Endothelial cell of umbilical vein (primary cell): ENCODE measurements around the gene EEIG1. TPM values are rescaled to one million over a fixed set of nuclear protein-coding genes. Genes with fewer than 3 reads are reported as not detected.
"Not testable (repeated sequence)": the region's sequence is repeated elsewhere in the genome, so short reads cannot be mapped to it uniquely, and the experiment has no call there.

Source experiments
- BruUV-seq: library from RNA; stranded (reverse); fragments of 400-500 nt; replicated peaks from 2 replicates; lab custom pipeline; 2021; lab: Mats Ljungman, UMichigan
- CTCF ChIA-PET: fragments of 300-600, 350-600 bp; sonication (Branson Sonifier 250); formaldehyde crosslinking; loops from one replicate; lab custom pipeline; 2021; ENCODE audit warnings: antibody characterized with exemption, inconsistent platforms; lab: Charles Lee
- POLR2A ChIA-PET: fragments of 300-600, 350-600 bp; sonication (Branson Sonifier 250); formaldehyde crosslinking; loops from one replicate; lab custom pipeline; 2021; ENCODE audit warnings: antibody characterized with exemption, inconsistent platforms; lab: Charles Lee
- DNase-seq: peaks from one replicate; pipeline ENCODE4 v3.0.0-alpha.2; 2011; ENCODE audit warnings: low read depth, low spot score
- FAIRE-seq: peaks from 2 replicates; lab custom pipeline; 2011; peaks lifted over from hg19 to GRCh38; lab: Jason Lieb, UNC
- H2AFZ ChIP-seq: 2 replicates; pipeline ENCODE4 v1.6.0; 2012; ENCODE audit warnings: low read depth, low read length, control low read depth, inconsistent platforms
- H3K27ac ChIP-seq: 2 replicates; pipeline ENCODE4 v1.5.1; 2011; ENCODE audit warnings: low read depth, mild to moderate bottlenecking, control low read depth, low read length, moderate library complexity; ENCODE audit not compliant: insufficient read depth
- H3K27me3 ChIP-seq, 2 experiments: 2 replicates each; pipeline versions ENCODE4 v1.6.0 to v1.6.1; 2011; ENCODE audit warnings: low read length in 2 of 2, mixed read lengths in 1 of 2; ENCODE audit not compliant: control insufficient read depth in 2 of 2, insufficient read depth in 2 of 2
- H3K36me3 ChIP-seq, 2 experiments: 2 replicates in 1 of 2; 3 replicates in 1 of 2; pipeline ENCODE4 v1.5.1; 2011; ENCODE audit warnings: low read length in 2 of 2, mild to moderate bottlenecking in 1 of 2, moderate library complexity in 1 of 2; ENCODE audit not compliant: control insufficient read depth in 2 of 2, insufficient read depth in 2 of 2; ENCODE audit errors: extremely low read depth in 1 of 2
- H3K4me1 ChIP-seq: 3 replicates; pipeline ENCODE4 v1.5.1; 2011; ENCODE audit warnings: mild to moderate bottlenecking, low read length; ENCODE audit not compliant: control insufficient read depth, insufficient read depth; ENCODE audit errors: extremely low read depth
- H3K4me2 ChIP-seq: 2 replicates; pipeline ENCODE4 v1.6.1; 2011; ENCODE audit warnings: low read length, control low read depth, mixed read lengths; ENCODE audit not compliant: insufficient read depth
- H3K4me3 ChIP-seq, 3 experiments: fragments of 200-600 bp in 1 of 3; sonication (generic), shearing (Covaris generic) in 1 of 3; replicated peaks in 1 of 3; 2 replicates each; pipeline ENCODE4 v1.5.1; 2011 to 2016; ENCODE audit warnings: control low read depth in 3 of 3, low read length in 3 of 3, mild to moderate bottlenecking in 2 of 3, inconsistent platforms in 1 of 3, low read depth in 1 of 3, moderate library complexity in 1 of 3; ENCODE audit not compliant: insufficient read depth in 1 of 3
- H3K79me2 ChIP-seq: 2 replicates; pipeline ENCODE4 v1.6.0; 2012; ENCODE audit warnings: low read length, inconsistent platforms; ENCODE audit not compliant: control insufficient read depth, insufficient read depth
- H3K9ac ChIP-seq: replicated peaks from 2 replicates; pipeline ENCODE3; 2011; ENCODE audit warnings: low read length, control low read depth; ENCODE audit not compliant: insufficient read depth; ENCODE audit errors: extremely low read depth
- H3K9me1 ChIP-seq: replicated peaks from 3 replicates; pipeline ENCODE4 v1.6.0; 2011; ENCODE audit warnings: mild to moderate bottlenecking, low read length; ENCODE audit not compliant: control insufficient read depth, insufficient read depth; ENCODE audit errors: extremely low read depth
- H3K9me3 ChIP-seq: replicated peaks from 2 replicates; pipeline ENCODE4 v1.5.1; 2012; ENCODE audit warnings: low read length, inconsistent platforms; ENCODE audit not compliant: control insufficient read depth, insufficient read depth
- H4K20me1 ChIP-seq: replicated peaks from 2 replicates; pipeline ENCODE3; 2011; ENCODE audit warnings: mild to moderate bottlenecking, low read length; ENCODE audit not compliant: control insufficient read depth, insufficient read depth; ENCODE audit errors: extremely low read depth
- POLR2A ChIP-seq: IDR thresholded peaks from 2 replicates; pipeline ENCODE4 v1.6.1; 2012; ENCODE audit warnings: low read depth, mild to moderate bottlenecking, control low read depth, low read length
- POLR2AphosphoS5 ChIP-seq: IDR thresholded peaks from 2 replicates; pipeline ENCODE4 v1.6.1; 2012; ENCODE audit warnings: low read depth, mild to moderate bottlenecking, control low read depth, low read length, moderate library complexity; ENCODE audit not compliant: insufficient read depth
- dilution Hi-C: fragments of 300-500 bp; cut with MboI; formaldehyde crosslinking; loops from one replicate; pipeline ENCODE4 v1.15.0; 2019; ENCODE audit warnings: low sequenced_read_pairs; ENCODE audit not compliant: extremely low pct_ligation_motif_present
- intact Hi-C: fragments of 100-400 bp; cut with micrococcal nuclease; formaldehyde crosslinking; loops from one replicate; pipeline ENCODE4 v1.10.0; 2022
- polyA plus RNA-seq, 4 experiments: library from polyadenylated mRNA; depleted of rRNA in 3 of 4; stranded (reverse) in 3 of 4; unstranded in 1 of 4; fragments of >200 nt; gene quantifications; 2 replicates each; pipeline versions ENCODE4 v1.2.1 to v1.2.3, GENCODE V29; 2011 to 2012; ENCODE audit warnings: missing spikeins in 1 of 4
- total RNA-seq: library from RNA; stranded (reverse); gene quantifications from 2 replicates; pipeline ENCODE4 v1.2.3, GENCODE V29; 2021

EEIG1 gene
- total and polyA plus RNA-seq, 2 donors (not counting 3 experiments of a cell fraction or from before 2014, with no cell fraction given), result 8.4 to 19.0 TPM

DNA sequence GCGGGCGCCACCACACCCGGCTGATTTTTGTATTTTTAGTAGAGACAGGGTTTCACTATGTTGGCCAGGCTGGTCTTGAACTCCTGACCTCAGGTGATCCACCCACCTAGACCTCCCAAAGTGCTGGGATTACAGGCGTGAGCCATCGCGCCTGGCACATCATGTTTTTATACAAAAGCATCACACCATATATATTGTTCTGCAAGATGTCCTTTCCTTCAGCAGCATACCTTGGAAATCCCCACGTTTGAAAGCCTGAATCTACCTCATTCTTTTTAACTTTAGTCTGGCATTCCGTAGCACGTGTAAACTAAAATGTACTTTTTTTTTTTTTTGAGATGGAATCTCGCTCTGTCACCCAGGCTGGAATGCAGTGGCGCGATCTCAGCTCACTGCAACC is 42.9 kb upstream of the EEIG1 start:
- H2AFZ ChIP-seq, H3K9ac ChIP-seq, H3K9me3 ChIP-seq, H3K4me3 ChIP-seq, H3K79me2 ChIP-seq, H3K36me3 ChIP-seq, H3K9me1 ChIP-seq, H3K27me3 ChIP-seq, H4K20me1 ChIP-seq, H3K4me2 ChIP-seq, intact Hi-C loops, dilution Hi-C loops, POLR2A ChIA-PET, DNase-seq, BruUV-seq, H3K27ac ChIP-seq, FAIRE-seq: not testable (repeated sequence)
- CTCF ChIA-PET, result interaction anchor here (0.9 to 2.0 kb wide), 3 partner anchors 11 to 81 kb away, joined by 4 to 6 read pairs (median 4); no protein-coding TSS in a partner anchor
- H3K4me1 ChIP-seq, result peaks cover 13% of the 10 kb centered on the region

- no TSS peak for BruUV-seq
Observed at GRCh38 chr9:128022886-128023285, 42.1 kb upstream of the EEIG1 start.

More at GRCh38 chr9:128022886-128023285, 42.1 kb upstream of the EEIG1 start:
- Histone ChIP-seq H3K27ac (peak overlapping the region; percentile 4), H3K79me2 (no peaks in the 10 kb centered on the region), H4K20me1 (no peaks in the 10 kb centered on the region), H2AFZ (no peak overlapping the region), H3K4me1 (peaks cover 13% of the 10 kb centered on the region), H3K9ac (no peak overlapping the region), H3K9me3 (no peaks in the 10 kb centered on the region), H3K36me3 (no peaks in the 10 kb centered on the region), H3K27me3 (no peaks in the 10 kb centered on the region), H3K4me3 (no peak overlapping the region), H3K9me1 (no peaks in the 10 kb centered on the region), H3K4me2 (no peak overlapping the region)
- intact Hi-C loops (no loop called here), dilution Hi-C loops (no loop called here)
- POLR2A ChIA-PET, result no interaction called here
- DNase-seq (peak; percentile 28), FAIRE-seq (peak; percentile 48)
- CTCF ChIA-PET, result interaction anchor here (1.2 to 2.0 kb wide), 2 partner anchors 12 to 80 kb away, joined by 4 to 6 read pairs; no protein-coding TSS in a partner anchor
- TF ChIP-seq POLR2AphosphoS5, result peak; percentile 25
- no peak for TF ChIP-seq POLR2A
